T follicular helper cell (primary cell): ENCODE measurements around the gene LARGE1.
"Not testable (repeated sequence)": the region's sequence is repeated elsewhere in the genome, so short reads cannot be mapped to it uniquely, and the experiment has no call there.

Source experiments
- DNase-seq: peaks from one replicate; pipeline ENCODE4 v3.0.0-alpha.2; 2020; ENCODE audit warnings: low read depth

LARGE1 gene

DNA sequence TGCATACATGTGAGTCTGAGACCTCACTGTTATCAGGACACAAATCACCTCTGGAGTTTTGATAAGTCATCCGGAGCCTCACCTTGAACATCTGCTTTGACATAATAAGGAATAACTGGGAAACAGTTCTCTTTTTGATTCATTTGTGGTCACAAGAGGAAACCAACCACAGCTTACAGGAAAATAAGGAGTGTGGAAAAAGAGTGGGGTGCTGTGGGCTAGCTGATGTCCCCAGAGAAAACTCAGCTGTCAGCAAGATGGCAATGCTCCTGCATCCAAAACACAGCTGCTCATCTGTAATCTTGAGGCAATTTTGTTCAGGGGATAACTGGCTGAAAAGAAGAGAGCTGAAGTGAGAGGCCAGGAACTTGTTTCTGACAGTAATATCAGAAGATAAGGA lies 445.7 kb downstream of the LARGE1 start:
- DNase-seq: no peak

DNA sequence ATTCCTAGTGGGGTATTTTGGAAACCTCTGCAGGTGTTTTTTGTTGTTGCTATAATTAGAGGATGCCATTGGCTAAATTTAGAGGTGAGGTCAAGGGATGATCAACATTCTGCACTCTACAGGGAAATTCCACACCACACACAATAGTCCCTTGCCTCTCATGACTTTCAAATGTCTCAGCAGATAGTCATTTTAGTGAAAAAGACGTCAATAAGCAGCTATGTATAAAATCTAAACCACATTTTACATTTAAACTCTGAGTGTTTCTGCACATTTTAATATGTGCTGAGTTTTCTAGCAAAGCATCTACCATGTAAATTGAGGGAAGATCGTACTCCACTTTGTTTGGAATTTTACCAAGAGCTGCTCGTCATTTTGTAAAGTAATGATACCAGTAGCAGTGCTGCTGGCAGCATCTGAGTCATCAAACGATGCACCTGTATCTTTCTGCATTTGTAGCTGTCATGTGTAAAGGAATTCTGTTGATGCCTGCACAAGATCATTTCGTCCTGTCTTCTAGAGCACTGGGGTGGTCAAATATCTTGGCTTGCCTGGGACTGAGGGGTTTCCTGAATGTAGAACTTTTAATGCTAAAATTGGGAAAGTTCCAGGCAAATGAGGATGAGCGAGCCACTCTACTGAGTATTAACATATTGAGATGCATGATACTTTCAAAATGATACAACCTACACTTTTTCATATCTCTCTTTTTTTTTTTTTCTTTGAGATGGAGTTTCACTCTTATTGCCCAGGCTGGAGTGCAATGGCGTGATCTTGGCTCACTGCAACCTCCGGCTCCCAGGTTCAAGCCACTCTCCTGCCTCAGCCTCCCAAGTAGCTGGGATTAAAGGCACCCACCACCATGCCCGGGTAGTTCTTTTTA lies 447.6 kb downstream of the LARGE1 start:
- no peak for DNase-seq

DNA sequence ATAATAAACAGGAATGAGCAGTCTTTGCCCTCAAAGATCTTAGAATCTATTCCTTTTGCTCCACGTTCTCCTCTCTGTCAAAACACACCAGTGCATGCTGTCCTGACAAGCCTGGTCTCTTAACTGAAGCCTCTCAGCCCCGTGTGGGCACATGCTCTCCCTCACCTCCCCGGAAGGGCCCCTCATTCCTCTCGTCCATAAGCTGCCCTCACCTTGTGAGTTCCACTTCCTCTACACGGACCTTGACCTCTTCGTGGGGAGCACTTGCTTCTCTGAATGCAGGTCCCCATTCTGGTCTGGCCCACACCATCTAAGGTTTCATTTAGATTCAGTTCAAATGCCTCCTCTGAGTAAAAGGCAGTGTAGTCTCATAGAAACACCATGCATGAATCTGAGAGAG lies 449.8 kb downstream of the LARGE1 start:
- DNase-seq: no peak

DNA sequence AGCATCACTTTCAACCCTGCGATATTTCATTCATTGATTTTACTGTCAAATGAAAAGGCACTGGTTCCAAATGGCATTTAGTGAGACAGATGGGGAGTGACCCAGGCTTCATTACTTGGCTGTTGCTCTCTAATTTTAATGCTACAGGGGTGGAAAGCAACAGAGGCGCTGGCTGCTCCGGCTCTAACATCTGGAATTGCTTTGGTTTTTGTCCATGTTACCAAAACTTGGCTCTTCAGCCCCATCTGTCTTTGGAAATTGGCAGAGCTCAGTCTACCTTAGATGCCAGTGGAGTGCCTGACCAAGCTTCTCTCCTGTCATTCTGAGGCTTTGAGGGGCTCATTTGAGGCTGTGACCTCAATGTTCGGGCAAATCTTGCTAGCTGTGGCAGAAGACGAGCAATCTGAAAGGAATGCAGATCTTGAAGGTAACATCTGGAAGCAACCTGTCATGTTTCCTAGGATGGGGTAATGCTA lies 452.6 kb downstream of the LARGE1 start:
- no peak for DNase-seq

DNA sequence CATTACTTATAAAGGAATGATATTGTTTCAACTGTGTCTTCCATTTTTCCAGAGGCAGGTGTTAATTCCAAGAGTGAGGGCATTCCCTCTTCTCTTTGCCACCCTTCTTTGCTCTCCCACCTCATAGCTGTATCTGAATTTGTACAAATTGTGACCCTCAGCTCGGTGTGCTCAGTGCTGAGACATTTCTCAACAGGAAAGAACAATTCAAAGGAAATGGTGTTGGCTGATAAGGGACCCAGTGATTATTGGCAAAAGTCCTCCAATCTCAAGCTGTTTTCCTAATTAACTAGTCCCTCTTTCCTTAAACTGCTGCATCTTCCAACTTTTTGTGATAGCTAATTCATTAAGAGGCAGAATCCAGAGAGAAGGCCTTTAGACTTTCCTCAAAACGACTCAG lies 453.2 kb downstream of the LARGE1 start:
- DNase-seq: no peak

- no peak for DNase-seq
Observed at GRCh38 chr22:33465554-33465953, 454.7 kb downstream of the LARGE1 start.

- no peak for DNase-seq
Observed at GRCh38 chr22:33464698-33465097, 455.6 kb downstream of the LARGE1 start.

DNA sequence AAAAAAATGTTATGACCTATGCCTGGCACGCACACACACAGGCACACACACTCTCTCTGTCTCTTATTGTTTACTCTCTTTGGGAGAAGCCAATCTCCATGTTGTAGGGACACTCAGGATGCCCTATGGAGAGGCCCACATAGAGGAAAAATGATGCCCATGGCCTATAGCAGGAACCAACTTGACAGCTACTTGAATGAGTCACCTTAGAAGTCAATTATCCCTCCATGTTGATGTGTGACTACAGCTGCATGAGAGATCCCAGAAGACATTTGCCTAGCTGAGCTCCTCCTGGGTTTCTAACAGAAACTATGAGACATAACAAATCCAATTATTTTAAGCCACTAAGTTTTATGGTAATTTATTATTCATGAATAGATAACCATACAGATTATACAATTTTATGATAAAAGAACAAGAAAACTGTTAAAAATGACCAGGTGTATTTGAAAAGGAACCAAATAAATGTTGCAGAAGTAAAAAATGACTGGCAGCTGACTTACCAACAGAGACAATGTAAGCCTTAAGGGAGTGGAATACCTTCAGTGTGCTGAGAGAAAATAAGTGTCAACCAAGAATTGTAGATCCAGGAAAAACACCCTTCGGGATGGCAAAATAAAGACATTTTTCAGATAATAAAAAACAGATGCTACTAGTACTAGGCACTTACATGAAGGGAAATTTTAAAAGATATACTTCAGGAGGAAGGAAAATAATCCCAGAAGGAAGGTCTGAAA lies 458.4 kb downstream of the LARGE1 start:
- DNase-seq: no peak

GRCh38 chr22:33461245-33461644 lies 459.0 kb downstream of the LARGE1 start:
- not testable (repeated sequence) for DNase-seq

- DNase-seq: no peak
Observed at GRCh38 chr22:33459137-33459536, 461.1 kb downstream of the LARGE1 start.

DNA sequence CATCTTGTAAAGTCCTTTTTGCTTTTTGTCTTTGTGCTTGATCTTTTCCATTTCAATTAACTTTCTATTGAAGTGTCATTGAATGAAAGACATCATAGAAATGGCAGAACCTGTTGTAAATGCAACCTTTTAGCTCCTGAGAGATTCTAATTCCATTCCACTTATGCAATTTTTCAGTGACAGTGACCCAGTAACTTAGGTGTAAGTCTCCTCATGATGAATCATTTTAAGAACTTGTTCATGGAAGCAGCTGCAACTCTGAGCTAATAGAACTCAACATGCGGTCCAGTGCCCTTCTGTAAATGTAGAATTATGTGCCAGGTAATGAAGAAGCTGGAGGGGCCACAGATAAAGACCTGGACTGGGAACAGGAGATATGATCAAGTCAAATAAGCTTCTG lies 463.8 kb downstream of the LARGE1 start:
- DNase-seq: no peak

GRCh38 chr22:33455036-33455435 lies 465.2 kb downstream of the LARGE1 start:
- DNase-seq: no peak

GRCh38 chr22:33451866-33452469 lies 468.3 kb downstream of the LARGE1 start:
- DNase-seq: no peak

- no peak for DNase-seq
Observed at GRCh38 chr22:33450756-33451155, 469.5 kb downstream of the LARGE1 start.

- DNase-seq: no peak
Observed at GRCh38 chr22:33447733-33448132, 472.5 kb downstream of the LARGE1 start.

DNA sequence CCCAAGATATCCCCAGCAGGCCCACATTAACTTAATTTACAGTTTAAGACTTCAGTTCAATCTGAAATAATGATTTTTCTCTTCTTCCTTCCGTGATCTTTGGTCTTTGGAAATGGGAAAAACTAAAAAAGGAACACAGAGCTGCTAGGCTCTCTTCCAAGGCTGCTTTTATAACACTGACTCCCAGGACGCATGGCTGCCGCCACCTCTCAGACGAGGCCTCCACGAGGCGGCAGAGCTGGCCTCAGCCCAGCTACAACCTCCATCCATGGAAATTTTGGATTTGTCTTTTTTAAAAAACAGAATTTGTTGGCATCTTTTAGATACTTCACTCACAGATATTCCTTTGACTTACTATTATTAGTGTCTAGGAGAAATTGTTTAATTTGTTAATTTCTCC lies 476.6 kb downstream of the LARGE1 start:
- DNase-seq: no peak

- no peak for DNase-seq
Observed at GRCh38 chr22:33440756-33441155, 479.5 kb downstream of the LARGE1 start.

DNA sequence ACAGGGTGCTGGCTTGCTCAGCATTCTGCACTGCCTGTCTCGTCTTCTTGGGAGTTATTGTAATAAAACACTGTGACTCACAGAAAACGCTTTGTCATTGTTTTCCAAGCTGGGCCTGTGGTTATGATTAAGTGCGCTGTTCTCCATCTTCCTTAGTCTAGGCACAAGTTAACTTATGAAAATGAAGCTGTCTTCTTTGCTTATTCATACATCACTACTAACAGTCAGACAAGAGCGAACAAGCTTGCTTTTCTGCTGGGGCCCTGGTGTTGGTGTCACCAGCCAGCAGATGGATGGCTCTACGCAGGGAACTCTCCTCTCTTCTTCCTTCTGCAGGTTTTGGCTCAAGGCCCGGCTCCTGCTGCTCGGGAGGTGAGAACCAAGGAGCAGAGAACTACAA lies 482.0 kb downstream of the LARGE1 start:
- no peak for DNase-seq

- DNase-seq: no peak
Observed at GRCh38 chr22:33431300-33431699, 489.0 kb downstream of the LARGE1 start.

DNA sequence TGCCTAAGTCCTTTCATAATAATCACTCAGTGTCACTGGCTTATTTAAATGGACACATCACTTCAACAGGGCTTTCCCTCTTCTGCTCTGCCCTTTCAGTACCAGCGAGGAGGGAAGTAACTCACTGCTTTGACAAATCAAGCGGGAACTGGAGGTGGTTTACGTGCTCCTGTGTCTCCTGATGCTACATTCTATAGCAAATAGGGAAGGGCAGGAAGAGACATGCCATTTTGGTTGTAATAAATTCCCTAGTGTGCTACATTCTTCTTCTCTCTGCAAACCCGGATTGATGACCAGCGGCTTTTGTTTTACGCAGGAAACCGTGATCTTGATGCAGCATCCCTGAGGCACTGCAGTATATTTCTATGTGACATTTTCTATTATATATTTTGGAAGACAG lies 491.0 kb downstream of the LARGE1 start:
- DNase-seq: no peak

GRCh38 chr22:33427461-33427860 lies 492.8 kb downstream of the LARGE1 start:
- DNase-seq: no peak

DNA sequence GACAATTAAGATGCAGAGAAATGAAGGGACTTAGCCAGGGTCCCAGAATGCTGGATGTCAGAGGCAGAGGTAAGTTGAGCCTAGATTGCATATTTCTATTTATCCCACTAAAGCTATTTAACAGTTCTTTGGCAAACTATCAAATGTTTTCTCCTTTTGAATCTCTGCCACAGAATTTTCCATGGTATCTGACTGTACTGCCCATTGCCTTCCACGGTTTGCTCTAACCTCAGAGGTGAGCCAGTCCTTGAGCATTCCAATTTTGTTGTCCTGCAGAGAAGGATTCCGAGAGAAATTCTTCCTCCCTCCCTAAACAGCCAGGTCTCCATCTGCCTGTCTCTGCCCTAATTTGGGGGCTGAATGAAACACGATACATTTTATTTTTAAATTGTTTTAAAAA lies 493.8 kb downstream of the LARGE1 start:
- DNase-seq: no peak

DNA sequence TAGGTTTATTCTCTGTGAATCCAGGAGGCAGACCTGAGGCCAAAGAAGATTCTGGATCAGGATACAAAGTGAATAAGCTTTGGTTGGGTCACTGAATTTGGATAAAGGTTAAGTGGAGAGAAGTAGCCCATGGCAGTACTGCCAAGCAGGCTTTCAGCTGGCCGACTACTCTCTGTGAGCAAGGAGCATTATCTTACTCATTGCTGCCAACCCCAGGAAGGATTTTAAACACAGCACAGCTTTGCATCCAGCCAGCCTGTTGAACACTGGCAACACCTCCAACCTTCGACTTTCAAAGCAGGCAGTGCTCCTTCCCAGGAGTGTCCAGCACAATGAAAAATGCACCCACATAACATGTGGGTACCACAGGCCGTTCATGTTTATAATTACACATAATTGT lies 498.4 kb downstream of the LARGE1 start:
- DNase-seq: no peak
